ENCODE results near the gene SORCS2. TPM values are rescaled to one million over a fixed set of nuclear protein-coding genes. Genes with fewer than 3 reads are reported as not detected.

The SORCS2 gene
- total RNA-seq, 2 donors from 2014 or later: 0.68 to 0.92 TPM

GRCh38 chr4:7278981-7279380 is 86.6 kb downstream of the SORCS2 start:
- H3K9me3 ChIP-seq: no peaks in the 10 kb centered on the region
- no peak overlapping the region for H3K4me3 ChIP-seq
- no peak overlapping the region for H3K27ac ChIP-seq
- no peaks in the 10 kb centered on the region for H3K4me1 ChIP-seq (ENCODE audit: control insufficient read depth in 1 of 2, low read depth in 2 of 2)
- DNase-seq (ENCODE audit: low spot score) (no peak), ATAC-seq (ENCODE audit: insufficient number of reproducible peaks, low FRiP score, low read depth) (no peak)
- TF ChIP-seq CTCF (IDR thresholded peaks at IDR 0.05): no peak
- no peaks in the 10 kb centered on the region for H3K27me3 ChIP-seq (replicated peaks; ENCODE audit: insufficient read depth)
- H3K36me3 ChIP-seq: no peaks in the 10 kb centered on the region

- DNase-seq (ENCODE audit: low spot score) (no peak), ATAC-seq (ENCODE audit: insufficient number of reproducible peaks, low FRiP score, low read depth) (no peak)
- Histone ChIP-seq H3K36me3 (no peaks in the 10 kb centered on the region), H3K4me3 (no peak overlapping the region), H3K4me1 (ENCODE audit: control insufficient read depth in 1 of 2, low read depth in 2 of 2) (no peaks in the 10 kb centered on the region), H3K27me3 (replicated peaks; ENCODE audit: insufficient read depth) (no peaks in the 10 kb centered on the region), H3K9me3 (no peaks in the 10 kb centered on the region), H3K27ac (no peak overlapping the region)
- TF ChIP-seq CTCF (IDR thresholded peaks at IDR 0.05): no peak
Observed at GRCh38 chr4:7279902-7280301, 87.6 kb downstream of the SORCS2 start.

- no peaks in the 10 kb centered on the region for H3K9me3 ChIP-seq
- H3K4me3 ChIP-seq: no peak overlapping the region
- no peak for TF ChIP-seq CTCF (IDR thresholded peaks at IDR 0.05)
- H3K4me1 ChIP-seq (ENCODE audit: control insufficient read depth in 1 of 2, low read depth in 2 of 2): peaks cover 0 to 12% of the 10 kb centered on the region in 2 donors
- H3K27ac ChIP-seq: no peak overlapping the region
- no peaks in the 10 kb centered on the region for H3K36me3 ChIP-seq
- no peak for ATAC-seq (ENCODE audit: insufficient number of reproducible peaks, low FRiP score, low read depth)
- no peaks in the 10 kb centered on the region for H3K27me3 ChIP-seq (replicated peaks; ENCODE audit: insufficient read depth)
- DNase-seq (ENCODE audit: low spot score): no peak
Observed at GRCh38 chr4:7280926-7281690, 88.8 kb downstream of the SORCS2 start.

- TF ChIP-seq CTCF (IDR thresholded peaks at IDR 0.05): no peak
- H3K9me3 ChIP-seq: no peaks in the 10 kb centered on the region
- H3K4me1 ChIP-seq (ENCODE audit: control insufficient read depth in 1 of 2, low read depth in 2 of 2): peaks cover 0 to 17% of the 10 kb centered on the region in 2 donors
- no peak overlapping the region for H3K27ac ChIP-seq
- H3K4me3 ChIP-seq: no peak overlapping the region
- no peaks in the 10 kb centered on the region for H3K36me3 ChIP-seq
- no peak for ATAC-seq (ENCODE audit: insufficient number of reproducible peaks, low FRiP score, low read depth)
- H3K27me3 ChIP-seq (replicated peaks; ENCODE audit: insufficient read depth): no peaks in the 10 kb centered on the region
- no peak for DNase-seq (ENCODE audit: low spot score)
Observed at GRCh38 chr4:7281691-7282665, 89.6 kb downstream of the SORCS2 start.

- no peaks in the 10 kb centered on the region for H3K9me3 ChIP-seq
- ATAC-seq (ENCODE audit: insufficient number of reproducible peaks, low FRiP score, low read depth): no peak
- no peak overlapping the region for H3K4me3 ChIP-seq
- no peaks in the 10 kb centered on the region for H3K36me3 ChIP-seq
- DNase-seq (ENCODE audit: low spot score): no peak
- no peak overlapping the region for H3K27ac ChIP-seq
- no peaks in the 10 kb centered on the region for H3K27me3 ChIP-seq (replicated peaks; ENCODE audit: insufficient read depth)
- TF ChIP-seq CTCF (IDR thresholded peaks at IDR 0.05): no peak
- H3K4me1 ChIP-seq (ENCODE audit: control insufficient read depth in 1 of 2, low read depth in 2 of 2): peaks cover 0 to 17% of the 10 kb centered on the region in 2 donors
Observed at GRCh38 chr4:7282786-7283440, 90.6 kb downstream of the SORCS2 start.
